ENCODE measurements around the gene MAPK10.

The MAPK10 gene

GRCh38 chr4:86019906-86020305, 339.9 kb downstream of the MAPK10 start:
- H3K4me3 Mint-ChIP-seq: no peak overlapping the region
- no peaks in the 10 kb centered on the region for H3K4me1 Mint-ChIP-seq (ENCODE audit: low read depth)

GRCh38 chr4:86019362-86019761, 340.5 kb downstream of the MAPK10 start:
- no peaks in the 10 kb centered on the region for H3K27me3 Mint-ChIP-seq (ENCODE audit: low read depth)
- no peaks in the 10 kb centered on the region for H3K4me1 Mint-ChIP-seq (ENCODE audit: low read depth)
- H3K36me3 Mint-ChIP-seq (ENCODE audit: low read depth): no peaks in the 10 kb centered on the region
- H3K4me3 Mint-ChIP-seq: no peak overlapping the region
- no peak overlapping the region for H3K27ac Mint-ChIP-seq
- H3K9me3 Mint-ChIP-seq: no peaks in the 10 kb centered on the region

More at GRCh38 chr4:86019906-86020305, 339.9 kb downstream of the MAPK10 start:
- Mint-ChIP-seq H3K36me3 (ENCODE audit: low read depth) (no peaks in the 10 kb centered on the region), H3K27ac (no peak overlapping the region), H3K27me3 (ENCODE audit: low read depth) (no peaks in the 10 kb centered on the region), H3K9me3 (no peaks in the 10 kb centered on the region)

GRCh38 chr4:86015412-86016350, 344.2 kb downstream of the MAPK10 start:
- H3K27ac Mint-ChIP-seq: no peak overlapping the region
- H3K36me3 Mint-ChIP-seq (ENCODE audit: low read depth): no peaks in the 10 kb centered on the region
- H3K4me1 Mint-ChIP-seq (ENCODE audit: low read depth): no peaks in the 10 kb centered on the region
- H3K9me3 Mint-ChIP-seq: no peaks in the 10 kb centered on the region
- no peaks in the 10 kb centered on the region for H3K27me3 Mint-ChIP-seq (ENCODE audit: low read depth)
- no peak overlapping the region for H3K4me3 Mint-ChIP-seq

- Mint-ChIP-seq H3K4me3 (no peak overlapping the region), H3K36me3 (ENCODE audit: low read depth) (no peaks in the 10 kb centered on the region), H3K27me3 (ENCODE audit: low read depth) (no peaks in the 10 kb centered on the region), H3K27ac (no peak overlapping the region), H3K9me3 (no peaks in the 10 kb centered on the region), H3K4me1 (ENCODE audit: low read depth) (no peaks in the 10 kb centered on the region)
These were observed 345.3 kb downstream of the MAPK10 start for GRCh38 chr4:86014599-86014998.

GRCh38 chr4:86013621-86014020, 346.2 kb downstream of the MAPK10 start:
- Mint-ChIP-seq H3K27ac (no peak overlapping the region), H3K4me3 (no peak overlapping the region), H3K27me3 (ENCODE audit: low read depth) (no peaks in the 10 kb centered on the region), H3K36me3 (ENCODE audit: low read depth) (no peaks in the 10 kb centered on the region), H3K9me3 (no peaks in the 10 kb centered on the region), H3K4me1 (ENCODE audit: low read depth) (no peaks in the 10 kb centered on the region)

GRCh38 chr4:86011117-86011516, 348.7 kb downstream of the MAPK10 start:
- no peaks in the 10 kb centered on the region for H3K9me3 Mint-ChIP-seq
- H3K4me1 Mint-ChIP-seq (ENCODE audit: low read depth): no peaks in the 10 kb centered on the region
- no peaks in the 10 kb centered on the region for H3K27me3 Mint-ChIP-seq (ENCODE audit: low read depth)
- H3K27ac Mint-ChIP-seq: no peak overlapping the region
- no peaks in the 10 kb centered on the region for H3K36me3 Mint-ChIP-seq (ENCODE audit: low read depth)
- no peak overlapping the region for H3K4me3 Mint-ChIP-seq

GRCh38 chr4:86007042-86007441, 352.8 kb downstream of the MAPK10 start:
- H3K27me3 Mint-ChIP-seq (ENCODE audit: low read depth): no peaks in the 10 kb centered on the region
- no peak overlapping the region for H3K4me3 Mint-ChIP-seq
- H3K27ac Mint-ChIP-seq: no peak overlapping the region
- H3K9me3 Mint-ChIP-seq: no peaks in the 10 kb centered on the region
- H3K36me3 Mint-ChIP-seq (ENCODE audit: low read depth): no peaks in the 10 kb centered on the region
- no peaks in the 10 kb centered on the region for H3K4me1 Mint-ChIP-seq (ENCODE audit: low read depth)

GRCh38 chr4:86006057-86006456, 353.8 kb downstream of the MAPK10 start:
- Mint-ChIP-seq H3K27me3 (ENCODE audit: low read depth) (no peaks in the 10 kb centered on the region), H3K4me1 (ENCODE audit: low read depth) (no peaks in the 10 kb centered on the region), H3K36me3 (ENCODE audit: low read depth) (no peaks in the 10 kb centered on the region), H3K4me3 (no peak overlapping the region), H3K9me3 (no peaks in the 10 kb centered on the region), H3K27ac (no peak overlapping the region)

GRCh38 chr4:86004030-86004429, 355.8 kb downstream of the MAPK10 start:
- H3K36me3 Mint-ChIP-seq (ENCODE audit: low read depth): no peaks in the 10 kb centered on the region
- H3K9me3 Mint-ChIP-seq: no peaks in the 10 kb centered on the region

GRCh38 chr4:86001591-86001990, 358.3 kb downstream of the MAPK10 start:
- Mint-ChIP-seq H3K36me3 (ENCODE audit: low read depth) (no peaks in the 10 kb centered on the region), H3K4me1 (ENCODE audit: low read depth) (no peaks in the 10 kb centered on the region), H3K4me3 (no peak overlapping the region), H3K9me3 (no peaks in the 10 kb centered on the region), H3K27me3 (ENCODE audit: low read depth) (no peaks in the 10 kb centered on the region), H3K27ac (no peak overlapping the region)

More at GRCh38 chr4:86004030-86004429, 355.8 kb downstream of the MAPK10 start:
- Mint-ChIP-seq H3K4me3 (no peak overlapping the region), H3K4me1 (ENCODE audit: low read depth) (no peaks in the 10 kb centered on the region), H3K27ac (no peak overlapping the region), H3K27me3 (ENCODE audit: low read depth) (no peaks in the 10 kb centered on the region)

- Mint-ChIP-seq H3K9me3 (no peaks in the 10 kb centered on the region), H3K4me1 (ENCODE audit: low read depth) (no peaks in the 10 kb centered on the region), H3K27me3 (ENCODE audit: low read depth) (no peaks in the 10 kb centered on the region), H3K27ac (no peak overlapping the region), H3K36me3 (ENCODE audit: low read depth) (no peaks in the 10 kb centered on the region), H3K4me3 (no peak overlapping the region)
These were observed 364.5 kb downstream of the MAPK10 start for GRCh38 chr4:85995361-85995760.

GRCh38 chr4:85994576-85994975, 365.3 kb downstream of the MAPK10 start:
- H3K27ac Mint-ChIP-seq: no peak overlapping the region
- H3K4me3 Mint-ChIP-seq: no peak overlapping the region
- H3K27me3 Mint-ChIP-seq (ENCODE audit: low read depth): no peaks in the 10 kb centered on the region
- no peaks in the 10 kb centered on the region for H3K9me3 Mint-ChIP-seq
- H3K4me1 Mint-ChIP-seq (ENCODE audit: low read depth): no peaks in the 10 kb centered on the region
- no peaks in the 10 kb centered on the region for H3K36me3 Mint-ChIP-seq (ENCODE audit: low read depth)

GRCh38 chr4:85993641-85994040, 366.2 kb downstream of the MAPK10 start:
- no peak overlapping the region for H3K27ac Mint-ChIP-seq
- no peaks in the 10 kb centered on the region for H3K36me3 Mint-ChIP-seq (ENCODE audit: low read depth)
- no peaks in the 10 kb centered on the region for H3K27me3 Mint-ChIP-seq (ENCODE audit: low read depth)
- H3K4me3 Mint-ChIP-seq: no peak overlapping the region
- no peaks in the 10 kb centered on the region for H3K4me1 Mint-ChIP-seq (ENCODE audit: low read depth)
- H3K9me3 Mint-ChIP-seq: no peaks in the 10 kb centered on the region

GRCh38 chr4:85986266-85986665, 373.6 kb downstream of the MAPK10 start:
- Mint-ChIP-seq H3K4me1 (ENCODE audit: low read depth) (no peaks in the 10 kb centered on the region), H3K9me3 (no peaks in the 10 kb centered on the region), H3K27ac (no peak overlapping the region), H3K4me3 (no peak overlapping the region), H3K27me3 (ENCODE audit: low read depth) (no peaks in the 10 kb centered on the region), H3K36me3 (ENCODE audit: low read depth) (no peaks in the 10 kb centered on the region)

- Mint-ChIP-seq H3K27me3 (ENCODE audit: low read depth) (no peaks in the 10 kb centered on the region), H3K4me1 (ENCODE audit: low read depth) (no peaks in the 10 kb centered on the region), H3K27ac (no peak overlapping the region), H3K9me3 (no peaks in the 10 kb centered on the region), H3K4me3 (no peak overlapping the region), H3K36me3 (ENCODE audit: low read depth) (no peaks in the 10 kb centered on the region)
These were observed 380.6 kb downstream of the MAPK10 start for GRCh38 chr4:85979276-85979675.

All from T-helper 1 cell treated with Interleukin-12 subunit alpha and Interleukin-12 subunit beta and Interleukin-4 antibody, amounts not matched to agents 30 μg/mL and 1 μg/mL, for 36 hours (primary cell).